Breast epithelium (tissue), 4 donors: ENCODE results near the gene BZW2. TPM values are rescaled to one million over a fixed set of nuclear protein-coding genes. Genes with fewer than 3 reads are reported as not detected.
A peak's percentile ranks its signal among the peaks of the same experiment; 100 is the strongest.

Experiments used
- DNase-seq, 2 donors: peaks; one replicate each; pipeline ENCODE4 v3.0.0-alpha.2; 2019; ENCODE audit warnings: low spot score in 2 of 2
- H3K27ac ChIP-seq, 2 donors: fragments of 200-600 bp; sonication (generic) in 1 of 2; one replicate each; pipeline ENCODE4 v1.5.1; 2016 to 2019; ENCODE audit warnings: mild to moderate bottlenecking in 1 of 2
- H3K27me3 ChIP-seq, 2 donors: fragments of 200-600 bp; sonication (generic) in 1 of 2; one replicate each; pipeline versions ENCODE4 v1.5.1 to v1.6.0; 2017 to 2019; ENCODE audit warnings: control low read depth in 1 of 2, mild to moderate bottlenecking in 1 of 2
- H3K36me3 ChIP-seq: fragments of 200-600 bp; one replicate; pipeline ENCODE4 v1.5.1; 2019
- H3K4me1 ChIP-seq, 2 donors: fragments of 200-600 bp; sonication (generic); one replicate each; pipeline ENCODE4 v1.5.1; 2016 to 2019; ENCODE audit warnings: control low read depth in 1 of 2
- H3K4me3 ChIP-seq, 3 donors: fragments of 200-600 bp; sonication (generic); 1 replicate in 2 of 3; 2 replicates in 1 of 3; pipeline ENCODE4 v1.5.1; 2016 to 2019; ENCODE audit warnings: mild to moderate bottlenecking in 3 of 3, moderate library complexity in 2 of 3
- H3K9me3 ChIP-seq, 2 donors: fragments of 200-600 bp; sonication (generic) in 1 of 2; one replicate each; pipeline ENCODE4 v1.5.1; 2016 to 2019; ENCODE audit warnings: control low read depth in 1 of 2
- POLR2A ChIP-seq: fragments of 450-650 bp; IDR thresholded peaks from one replicate; pipeline ENCODE4 v1.6.1; 2016; ENCODE audit warnings: antibody characterized with exemption, mild to moderate bottlenecking, moderate library complexity
- POLR2AphosphoS5 ChIP-seq, 3 donors: sonication (generic); formaldehyde crosslinking; IDR thresholded peaks; one replicate each; pipeline ENCODE4 v1.6.1; 2017; ENCODE audit warnings: antibody characterized with exemption in 3 of 3
- intact Hi-C: fragments of 100-400 bp; cut with DNase I; formaldehyde crosslinking; loops from one replicate; pipeline ENCODE4 v1.15.1; 2023; ENCODE audit warnings: low total_unique reads
- total RNA-seq, 3 donors: library from RNA; depleted of rRNA; stranded (reverse); fragments of >200 nt; gene quantifications; one replicate each; pipeline ENCODE4 v1.1.0, GENCODE V29; 2016
- TF ChIP-seq, protein P1 (sequence below), 3 donors: fragments of 450-650 bp; IDR thresholded peaks; one replicate each; pipeline ENCODE4 v1.5.1; 2016 to 2017; ENCODE audit warnings: antibody characterized with exemption in 3 of 3, mild to moderate bottlenecking in 3 of 3, moderate library complexity in 3 of 3

BZW2 gene
- total RNA-seq, 3 donors from 2014 or later = 55.7 to 68.8 (median 68.2) TPM

DNA sequence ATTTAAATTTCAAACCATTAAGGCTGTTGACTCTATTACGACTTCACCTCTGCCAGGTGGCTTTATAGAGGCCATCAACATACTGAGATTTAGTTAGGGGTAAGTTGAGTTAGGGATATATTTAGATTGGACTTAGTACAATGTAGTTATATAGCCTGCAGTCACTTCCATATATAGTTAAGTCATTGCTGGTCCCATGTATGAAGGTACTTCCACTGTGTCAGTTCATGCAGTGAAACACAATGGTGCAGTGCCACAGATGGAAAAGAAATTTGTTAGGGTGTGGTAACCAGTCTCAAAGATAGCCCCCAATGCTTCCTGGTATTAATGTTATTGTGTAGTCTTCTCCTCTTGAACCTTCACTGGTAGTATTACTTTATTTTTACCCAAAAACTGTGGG, 95.0 kb downstream of the BZW2 start:
- intact Hi-C loops = no loop called here

DNA sequence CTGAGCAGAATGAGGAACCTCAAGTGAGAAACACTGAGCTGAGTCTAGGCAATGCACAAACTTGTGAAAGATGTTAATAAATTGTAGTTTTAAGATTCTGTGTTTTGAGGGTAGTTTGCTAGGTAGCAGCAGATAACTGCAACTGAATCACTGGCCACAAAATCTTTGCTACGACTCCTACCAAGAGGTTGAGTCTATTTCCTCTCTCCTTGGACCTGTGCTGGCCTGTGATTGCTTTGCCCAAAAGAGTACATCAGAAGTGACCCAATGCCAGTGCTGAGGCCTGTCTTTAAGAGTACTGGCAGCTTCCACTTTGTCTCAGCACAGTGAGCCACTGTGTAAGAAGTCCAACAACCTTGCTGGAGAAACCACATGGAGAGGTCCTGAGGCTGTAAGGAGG, 95.7 kb downstream of the BZW2 start:
- Histone ChIP-seq H3K4me3 (no peak overlapping the region), H3K27me3 (no peaks in the 10 kb centered on the region), H3K4me1 (no peaks in the 10 kb centered on the region), H3K27ac (no peak overlapping the region), H3K36me3 (no peaks in the 10 kb centered on the region), H3K9me3 (no peaks in the 10 kb centered on the region)
- intact Hi-C loops = no loop called here
- DNase-seq = no peak
- TF ChIP-seq POLR2AphosphoS5 (IDR thresholded peaks at IDR 0.05) (no peak), POLR2A (no peak)
- TF ChIP-seq, protein P1, sequence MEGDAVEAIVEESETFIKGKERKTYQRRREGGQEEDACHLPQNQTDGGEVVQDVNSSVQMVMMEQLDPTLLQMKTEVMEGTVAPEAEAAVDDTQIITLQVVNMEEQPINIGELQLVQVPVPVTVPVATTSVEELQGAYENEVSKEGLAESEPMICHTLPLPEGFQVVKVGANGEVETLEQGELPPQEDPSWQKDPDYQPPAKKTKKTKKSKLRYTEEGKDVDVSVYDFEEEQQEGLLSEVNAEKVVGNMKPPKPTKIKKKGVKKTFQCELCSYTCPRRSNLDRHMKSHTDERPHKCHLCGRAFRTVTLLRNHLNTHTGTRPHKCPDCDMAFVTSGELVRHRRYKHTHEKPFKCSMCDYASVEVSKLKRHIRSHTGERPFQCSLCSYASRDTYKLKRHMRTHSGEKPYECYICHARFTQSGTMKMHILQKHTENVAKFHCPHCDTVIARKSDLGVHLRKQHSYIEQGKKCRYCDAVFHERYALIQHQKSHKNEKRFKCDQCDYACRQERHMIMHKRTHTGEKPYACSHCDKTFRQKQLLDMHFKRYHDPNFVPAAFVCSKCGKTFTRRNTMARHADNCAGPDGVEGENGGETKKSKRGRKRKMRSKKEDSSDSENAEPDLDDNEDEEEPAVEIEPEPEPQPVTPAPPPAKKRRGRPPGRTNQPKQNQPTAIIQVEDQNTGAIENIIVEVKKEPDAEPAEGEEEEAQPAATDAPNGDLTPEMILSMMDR (IDR thresholded peaks at IDR 0.05) = no peak

More for the DNA sequence above, 95.0 kb downstream of the BZW2 start:
- DNase-seq = no peak
- TF ChIP-seq POLR2AphosphoS5 (IDR thresholded peaks at IDR 0.05) = no peak
- no peak for TF ChIP-seq POLR2A
- TF ChIP-seq, protein P1 (IDR thresholded peaks at IDR 0.05) = no peak
- H3K27ac ChIP-seq = no peak overlapping the region
- no peaks in the 10 kb centered on the region for H3K27me3 ChIP-seq
- no peaks in the 10 kb centered on the region for H3K9me3 ChIP-seq
- H3K36me3 ChIP-seq = no peaks in the 10 kb centered on the region
- no peaks in the 10 kb centered on the region for H3K4me1 ChIP-seq
- no peak overlapping the region for H3K4me3 ChIP-seq

DNA sequence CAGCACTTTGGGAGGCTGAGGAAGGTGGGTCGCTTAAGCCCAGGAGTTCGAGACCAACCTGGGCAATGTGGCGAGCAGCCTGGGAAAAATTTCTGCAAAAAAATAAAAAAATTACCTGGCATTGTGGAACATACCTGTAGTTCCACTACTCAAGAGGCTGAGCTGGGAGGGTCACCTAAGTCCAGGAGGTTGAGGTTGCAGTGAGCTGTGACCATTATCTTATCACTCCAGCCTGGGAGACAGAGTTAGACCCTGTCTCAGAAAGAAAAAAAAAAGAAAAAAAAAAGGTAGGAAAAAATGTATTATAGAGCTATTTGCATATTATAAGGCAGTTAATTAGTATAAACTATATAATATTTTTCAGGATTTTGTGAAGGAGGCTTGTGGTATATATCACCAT, 96.6 kb downstream of the BZW2 start:
- intact Hi-C loops = no loop called here
- no peak for DNase-seq
- H3K4me1 ChIP-seq = no peaks in the 10 kb centered on the region
- H3K27ac ChIP-seq = no peak overlapping the region
- H3K4me3 ChIP-seq = no peak overlapping the region
- no peaks in the 10 kb centered on the region for H3K36me3 ChIP-seq
- H3K27me3 ChIP-seq = no peaks in the 10 kb centered on the region
- TF ChIP-seq POLR2AphosphoS5 (IDR thresholded peaks at IDR 0.05) (no peak), POLR2A (no peak)
- TF ChIP-seq, protein P1 (IDR thresholded peaks at IDR 0.05) = no peak
- no peaks in the 10 kb centered on the region for H3K9me3 ChIP-seq

DNA sequence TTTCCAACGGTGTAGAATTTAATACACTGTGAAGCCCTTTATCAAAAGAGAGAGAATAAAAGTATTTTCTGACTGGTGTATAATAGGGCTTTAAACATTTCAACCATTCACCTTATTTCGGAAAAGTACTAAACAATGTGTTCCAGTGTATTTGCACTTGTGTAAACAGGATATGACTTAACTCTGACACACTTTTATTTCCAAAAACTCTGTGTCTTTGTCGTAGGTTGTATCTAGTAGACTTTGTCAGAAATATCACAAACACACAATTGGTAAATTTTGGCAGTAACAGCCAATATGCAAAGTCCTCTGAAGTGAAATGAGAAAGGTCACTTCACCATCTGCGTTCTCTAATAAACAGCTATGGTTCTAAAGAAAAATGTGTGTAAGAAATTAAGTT, 97.3 kb downstream of the BZW2 start:
- no peak overlapping the region for H3K27ac ChIP-seq
- H3K4me1 ChIP-seq = no peaks in the 10 kb centered on the region
- no peak overlapping the region for H3K4me3 ChIP-seq
- TF ChIP-seq, protein P1 (IDR thresholded peaks at IDR 0.05) = no peak
- no peaks in the 10 kb centered on the region for H3K9me3 ChIP-seq
- intact Hi-C loops = no loop called here
- H3K36me3 ChIP-seq = no peaks in the 10 kb centered on the region
- H3K27me3 ChIP-seq = no peaks in the 10 kb centered on the region
- no peak for DNase-seq

DNA sequence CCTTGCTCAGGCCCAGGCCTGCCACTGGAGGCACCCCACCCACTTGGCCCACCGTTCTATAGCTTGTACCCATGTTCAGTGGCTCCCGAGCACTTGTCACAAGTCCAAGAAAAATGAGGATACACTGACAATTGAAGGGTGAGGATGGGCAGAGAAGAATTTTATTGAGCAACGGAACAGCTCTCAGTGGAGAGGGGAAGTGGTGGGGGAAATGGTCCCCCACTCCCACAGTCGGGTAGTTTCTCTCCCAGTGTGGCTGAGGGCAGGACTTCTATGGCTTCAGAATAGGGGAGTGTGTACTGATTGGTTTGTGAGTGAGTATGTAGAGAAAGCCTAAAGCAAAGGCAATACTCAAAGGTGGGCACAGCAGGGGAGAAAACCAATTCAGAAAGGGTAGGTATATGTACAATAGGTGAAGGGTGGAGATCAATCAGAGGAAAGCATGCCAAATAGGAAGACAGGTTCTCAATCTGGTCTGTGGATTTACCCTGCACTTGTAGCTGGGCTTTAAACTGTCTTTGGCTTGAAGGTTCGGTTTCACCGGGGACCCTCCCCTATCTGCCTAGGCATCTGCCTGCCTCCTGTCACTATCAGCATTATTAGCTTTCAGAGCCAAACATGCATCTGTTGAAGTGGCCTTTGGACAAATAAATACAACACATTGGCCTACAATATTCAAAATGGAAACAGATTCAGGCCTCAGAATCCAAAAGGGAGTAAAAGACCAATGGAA, 98.7 kb downstream of the BZW2 start:
- intact Hi-C loops = no loop called here
- H3K9me3 ChIP-seq = no peaks in the 10 kb centered on the region

More for the DNA sequence above, 98.7 kb downstream of the BZW2 start:
- Histone ChIP-seq H3K36me3 (no peaks in the 10 kb centered on the region), H3K4me1 (no peaks in the 10 kb centered on the region), H3K27ac (peak overlapping the region in 1 of 2 donors; percentile 22), H3K4me3 (no peak overlapping the region), H3K27me3 (no peaks in the 10 kb centered on the region)
- TF ChIP-seq, protein P1 (IDR thresholded peaks at IDR 0.05) = no peak
- TF ChIP-seq POLR2AphosphoS5 (IDR thresholded peaks at IDR 0.05) (no peak), POLR2A (no peak)
- no peak for DNase-seq
